D721Med (cell line): Measurements from ENCODE around the gene RORC.

ENCODE experiments used
- DNase-seq: peaks from one replicate; pipeline ENCODE4 v3.0.0; 2011; ENCODE audit warnings: low spot score; ENCODE audit not compliant: insufficient read length
- FAIRE-seq: peaks from 2 replicates; lab custom pipeline; 2011; peaks lifted over from hg19 to GRCh38; lab: Jason Lieb, UNC
- TF ChIP-seq, protein P1 (sequence below): IDR thresholded peaks from 2 replicates; pipeline ENCODE4 v1.5.1; 2012; ENCODE audit warnings: mild to moderate bottlenecking, control low read depth; ENCODE audit not compliant: insufficient read depth; ENCODE audit errors: missing control alignments

Gene RORC

DNA sequence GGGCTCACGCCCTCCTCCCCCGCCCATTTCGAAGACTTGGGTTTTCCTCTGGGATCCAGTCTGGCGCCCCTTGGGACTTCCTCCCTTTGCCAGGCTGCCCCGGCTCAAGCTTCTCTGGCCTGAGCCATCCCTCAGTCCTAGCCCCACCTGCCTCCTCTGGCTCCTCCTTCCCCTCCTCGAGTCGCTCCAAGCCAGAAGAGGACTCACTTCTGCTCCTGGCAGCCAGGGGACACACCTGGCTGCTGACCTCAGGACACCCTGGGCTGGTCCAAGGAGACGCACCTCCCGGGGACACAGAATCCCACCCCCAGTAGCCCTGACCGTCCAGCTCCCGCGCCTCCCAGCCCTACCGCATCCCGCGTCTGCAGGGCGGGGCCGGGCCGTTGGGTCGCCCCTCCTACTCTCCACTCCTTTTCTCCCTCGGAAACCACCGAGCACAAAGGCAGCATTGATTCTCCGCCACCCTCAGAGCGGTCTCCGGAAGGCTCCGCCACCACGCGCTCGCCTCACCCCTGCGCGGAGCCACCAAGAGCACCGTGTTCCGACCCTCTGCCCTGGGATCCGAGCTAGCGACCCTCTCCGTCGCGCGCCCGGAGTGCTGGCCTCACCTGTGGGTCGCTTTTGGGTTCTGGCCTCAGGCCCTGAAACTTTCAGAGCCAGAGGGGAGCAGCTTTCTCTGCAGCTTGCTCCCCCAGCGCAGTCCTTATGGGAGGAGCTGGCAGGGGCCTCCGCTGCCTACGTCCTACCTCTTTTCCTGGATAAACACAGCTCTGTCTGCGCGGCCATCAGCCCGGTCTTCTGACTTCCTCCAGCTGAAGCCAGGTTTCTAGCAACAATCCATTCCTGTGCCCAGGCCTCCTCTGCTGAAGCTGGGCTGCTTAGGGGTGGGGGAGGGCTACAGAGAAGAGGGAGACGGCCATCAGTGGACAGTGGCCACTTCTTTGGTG lies 8.1 kb upstream of the RORC start, which contains the start of gene C2CD4D:
Gene C2CD4D (minus strand): TSS at position 364 of the 947 bp plus-strand sequence. CDS start 831 bp downstream, outside the sequence.
- TF ChIP-seq, protein P1, sequence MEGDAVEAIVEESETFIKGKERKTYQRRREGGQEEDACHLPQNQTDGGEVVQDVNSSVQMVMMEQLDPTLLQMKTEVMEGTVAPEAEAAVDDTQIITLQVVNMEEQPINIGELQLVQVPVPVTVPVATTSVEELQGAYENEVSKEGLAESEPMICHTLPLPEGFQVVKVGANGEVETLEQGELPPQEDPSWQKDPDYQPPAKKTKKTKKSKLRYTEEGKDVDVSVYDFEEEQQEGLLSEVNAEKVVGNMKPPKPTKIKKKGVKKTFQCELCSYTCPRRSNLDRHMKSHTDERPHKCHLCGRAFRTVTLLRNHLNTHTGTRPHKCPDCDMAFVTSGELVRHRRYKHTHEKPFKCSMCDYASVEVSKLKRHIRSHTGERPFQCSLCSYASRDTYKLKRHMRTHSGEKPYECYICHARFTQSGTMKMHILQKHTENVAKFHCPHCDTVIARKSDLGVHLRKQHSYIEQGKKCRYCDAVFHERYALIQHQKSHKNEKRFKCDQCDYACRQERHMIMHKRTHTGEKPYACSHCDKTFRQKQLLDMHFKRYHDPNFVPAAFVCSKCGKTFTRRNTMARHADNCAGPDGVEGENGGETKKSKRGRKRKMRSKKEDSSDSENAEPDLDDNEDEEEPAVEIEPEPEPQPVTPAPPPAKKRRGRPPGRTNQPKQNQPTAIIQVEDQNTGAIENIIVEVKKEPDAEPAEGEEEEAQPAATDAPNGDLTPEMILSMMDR = no peak
- DNase-seq (no peak), FAIRE-seq (no peak)

DNA sequence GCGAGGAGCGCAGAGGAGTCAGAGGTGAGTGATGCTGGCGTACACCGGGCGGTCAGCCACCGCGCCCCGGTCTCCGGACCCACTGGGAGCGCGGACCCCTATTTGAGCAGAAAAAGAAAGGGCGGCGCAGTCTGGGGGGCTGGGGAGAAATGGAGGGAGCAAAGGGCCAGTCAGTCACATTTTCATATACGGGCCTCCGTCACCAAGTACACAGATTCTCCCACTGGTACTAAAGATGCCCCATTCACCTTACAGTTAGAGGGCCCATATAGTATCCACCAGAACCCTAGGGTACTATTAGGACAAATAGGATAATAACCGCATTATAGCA lies 7.4 kb upstream of the RORC start:
- TF ChIP-seq, protein P1 = no peak
- FAIRE-seq = no peak

DNA sequence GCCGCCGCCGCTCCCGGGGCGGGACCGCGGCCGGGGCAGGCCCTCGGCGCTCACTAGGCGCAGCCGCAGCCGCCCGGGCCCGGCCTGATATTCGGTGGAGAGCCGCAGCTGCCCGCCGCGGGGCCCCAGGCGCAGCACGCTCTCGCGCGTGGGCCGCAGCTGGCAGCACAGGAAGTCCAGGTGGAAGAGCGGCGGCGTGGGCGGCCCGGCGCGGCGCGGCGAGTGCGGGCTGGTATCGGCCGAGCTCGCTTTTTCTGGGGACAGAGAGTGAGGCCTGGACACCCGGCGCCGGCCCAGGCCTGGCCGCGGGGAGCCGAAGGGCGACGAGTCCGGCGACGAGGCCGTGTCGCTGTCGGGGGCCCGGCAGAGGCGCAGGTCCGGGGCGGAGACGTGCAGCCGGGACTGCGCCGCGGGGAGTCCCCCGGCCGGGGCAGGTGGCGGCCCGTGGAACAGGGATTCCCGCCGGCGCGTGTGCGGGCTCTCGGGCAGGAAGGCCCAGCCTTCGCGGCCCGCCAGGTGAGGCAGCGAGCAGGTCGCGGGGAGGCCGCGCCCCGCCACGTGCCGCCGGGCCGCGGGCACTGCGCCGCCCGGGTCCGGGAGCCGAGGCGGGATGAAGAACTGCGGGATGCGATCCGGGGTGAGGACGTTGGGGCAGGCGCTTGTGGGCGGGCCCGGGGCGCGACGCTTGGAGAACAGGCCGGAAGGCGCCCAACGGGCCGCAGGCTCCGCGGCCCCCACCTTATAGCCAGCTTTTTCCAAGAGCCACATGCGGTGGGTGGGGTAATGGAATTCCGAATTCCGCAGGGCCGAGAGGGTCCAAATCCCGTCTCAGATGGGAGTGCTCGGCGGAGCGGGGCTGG lies 6.8 kb upstream of the RORC start:
- no peak for DNase-seq

More for the DNA sequence above, 7.4 kb upstream of the RORC start:
- DNase-seq = no peak

DNA sequence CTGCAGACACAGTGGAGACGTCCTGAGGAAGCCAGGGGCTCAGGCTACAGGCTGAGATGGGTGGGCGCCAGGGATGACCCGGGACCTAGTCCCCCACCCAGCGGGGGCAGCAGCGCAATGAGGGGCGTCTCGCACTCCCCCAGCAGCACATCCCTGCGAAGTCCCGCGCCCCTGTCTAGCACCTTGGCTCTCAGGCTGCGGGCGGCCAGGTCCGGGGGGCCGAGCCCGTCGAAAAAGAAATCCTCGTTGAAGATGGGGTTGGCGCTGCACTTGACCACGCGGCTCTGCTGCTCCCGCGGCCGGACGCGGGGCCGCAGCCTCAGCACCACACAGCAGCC lies 6.3 kb upstream of the RORC start:
- FAIRE-seq = no peak
- TF ChIP-seq, protein P1 = no peak
- no peak for DNase-seq

More for the DNA sequence above, 6.8 kb upstream of the RORC start:
- TF ChIP-seq, protein P1 = no peak
- no peak for FAIRE-seq

DNA sequence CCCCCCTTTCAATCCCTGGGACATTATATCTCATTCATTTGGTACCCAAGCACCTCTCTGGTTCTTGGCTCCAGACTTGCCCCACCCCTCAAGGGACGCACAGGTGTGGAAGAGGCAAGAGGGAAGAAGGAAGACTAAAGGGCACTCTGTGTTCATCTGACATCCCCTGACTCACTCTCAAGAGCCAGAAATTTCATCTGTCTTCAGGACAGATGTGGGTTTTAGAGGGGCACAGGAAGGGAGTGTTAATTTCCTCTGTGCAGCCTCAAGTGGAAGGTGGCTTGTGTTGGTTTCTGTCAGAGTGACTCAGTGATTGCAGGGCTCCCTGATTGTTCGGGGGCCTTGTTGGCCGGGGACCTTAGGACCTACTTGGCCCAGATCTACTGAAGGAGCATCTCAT lies 5.6 kb upstream of the RORC start:
- DNase-seq = no peak
- TF ChIP-seq, protein P1 = no peak
- FAIRE-seq = no peak

DNA sequence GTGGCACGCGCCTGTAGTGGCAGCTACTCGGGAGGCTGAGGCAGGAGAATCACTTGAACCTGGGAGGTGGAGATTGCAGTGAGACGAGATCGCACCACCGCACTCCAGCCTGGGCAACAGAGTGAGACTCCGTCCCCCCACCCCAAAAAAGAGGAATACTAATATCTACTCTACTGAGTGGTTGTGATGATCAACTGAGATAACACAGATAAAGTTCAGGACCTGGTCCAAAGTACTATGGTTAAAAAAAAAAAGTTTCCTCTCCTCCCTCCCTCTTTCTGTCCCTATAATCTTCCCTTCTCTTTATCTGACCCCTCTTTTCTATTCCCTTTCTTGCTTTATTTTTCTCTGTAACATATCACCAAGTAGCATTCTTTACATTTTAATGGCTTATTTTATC lies 4.0 kb upstream of the RORC start:
- DNase-seq (no peak), FAIRE-seq (no peak)
- TF ChIP-seq, protein P1 = no peak
